ENCODE measurements around the gene FIBCD1.

- TF ChIP-seq TAF1 (IDR thresholded peaks at IDR 0.05; ENCODE audit: low read depth, low read length) (no peak), POLR2A (IDR thresholded peaks at IDR 0.05; ENCODE audit: low read depth, low read length) (no peak), POLR2AphosphoS5 (IDR thresholded peaks at IDR 0.05; ENCODE audit: low read depth, low read length) (no peak), PAX5 (IDR thresholded peaks at IDR 0.05; ENCODE audit: insufficient read depth, low read length, severe bottlenecking) (no peak), SPI1 (IDR thresholded peaks at IDR 0.05; ENCODE audit: low read depth, low read length) (no peak), POU2F2 (IDR thresholded peaks at IDR 0.05; ENCODE audit: low read depth, low read length) (no peak)
These were observed 829 bp downstream of the FIBCD1 start for GRCh38 chr9:130938184-130938651.
